H1 (cell line): Measurements from ENCODE around the gene SYNDIG1. TPM values are rescaled to one million over a fixed set of nuclear protein-coding genes. Genes with fewer than 3 reads are reported as not detected.

ENCODE experiments used
- CTCF ChIA-PET: fragments of 300-600 bp; sonication (Branson Sonifier 250); formaldehyde crosslinking; loops from one replicate; lab custom pipeline; 2021; ENCODE audit not compliant: partially characterized antibody; lab: Charles Lee
- POLR2A ChIA-PET: fragments of 300-600 bp; sonication (Branson Sonifier 250); formaldehyde crosslinking; loops from one replicate; lab custom pipeline; 2021; ENCODE audit warnings: inconsistent platforms; ENCODE audit not compliant: partially characterized antibody; lab: Charles Lee
- DNase-seq, 2 experiments: peaks; one replicate each; pipeline versions ENCODE4 v3.0.0 to v3.0.0-alpha.2; 2010 to 2022; ENCODE audit warnings: low spot score in 2 of 2, low read depth in 1 of 2, mixed read lengths in 1 of 2
- FAIRE-seq: peaks from 2 replicates; lab custom pipeline; 2011; peaks lifted over from hg19 to GRCh38; lab: Jason Lieb, UNC
- H2AFZ ChIP-seq: 2 replicates; pipeline ENCODE4 v1.8.1; 2012; ENCODE audit warnings: low read length, inconsistent platforms
- H2AK5ac ChIP-seq: 2 replicates; pipeline ENCODE4 v1.6.1; 2013; ENCODE audit warnings: low read depth, low read length
- H2BK120ac ChIP-seq: replicated peaks from 2 replicates; pipeline ENCODE3; 2013; ENCODE audit warnings: low read depth, low read length, inconsistent platforms
- H2BK12ac ChIP-seq: 2 replicates; pipeline ENCODE4 v1.6.1; 2013; ENCODE audit warnings: low read depth, low read length
- H2BK15ac ChIP-seq: 2 replicates; pipeline ENCODE4 v1.6.1; 2013; ENCODE audit warnings: low read length
- H2BK20ac ChIP-seq: 2 replicates; pipeline ENCODE4 v1.6.1; 2013; ENCODE audit warnings: low read length
- H2BK5ac ChIP-seq: 2 replicates; pipeline ENCODE4 v1.6.1; 2013; ENCODE audit warnings: low read depth, low read length
- H3K14ac ChIP-seq: 2 replicates; pipeline ENCODE4 v1.6.1; 2013; ENCODE audit warnings: inconsistent platforms; ENCODE audit not compliant: insufficient read length
- H3K18ac ChIP-seq: 2 replicates; pipeline ENCODE4 v1.6.1; 2013; ENCODE audit warnings: low read length; ENCODE audit errors: extremely low read depth
- H3K23ac ChIP-seq: 2 replicates; pipeline ENCODE4 v1.6.1; 2013; ENCODE audit warnings: inconsistent platforms; ENCODE audit not compliant: insufficient read length
- H3K23me2 ChIP-seq: 2 replicates; pipeline ENCODE4 v1.6.1; 2013; ENCODE audit warnings: low read depth, low read length
- H3K27ac ChIP-seq: 2 replicates; pipeline ENCODE4 v1.6.1; 2011; ENCODE audit warnings: low read depth, low read length, inconsistent platforms
- H3K27me3 ChIP-seq, 4 experiments: replicated peaks in 1 of 4; 1 replicate in 1 of 4; 2 replicates in 3 of 4; pipeline versions ENCODE4 v1.6.1 to v1.8.1; 2011 to 2013; ENCODE audit warnings: low read length in 3 of 4, mild to moderate bottlenecking in 3 of 4, inconsistent platforms in 2 of 4, mixed read lengths in 2 of 4, moderate library complexity in 1 of 4; ENCODE audit not compliant: control insufficient read depth in 3 of 4, insufficient read depth in 3 of 4; ENCODE audit errors: extremely low read depth in 1 of 4
- H3K36me3 ChIP-seq, 4 experiments: 2 replicates each; pipeline versions ENCODE4 v1.6.1 to v1.8.1; 2011 to 2013; ENCODE audit warnings: mild to moderate bottlenecking in 4 of 4, low read length in 3 of 4, moderate library complexity in 2 of 4, control low read depth in 1 of 4, inconsistent platforms in 1 of 4; ENCODE audit not compliant: insufficient read depth in 4 of 4, control insufficient read depth in 2 of 4
- H3K4ac ChIP-seq: replicated peaks from 2 replicates; pipeline ENCODE3; 2013; ENCODE audit warnings: low read length, low read depth, mixed read lengths, inconsistent platforms; ENCODE audit not compliant: insufficient read length
- H3K4me1 ChIP-seq, 4 experiments: replicated peaks in 1 of 4; 1 replicate in 1 of 4; 2 replicates in 3 of 4; pipeline versions ENCODE4 v1.6.1 to v1.8.1; 2011 to 2013; ENCODE audit warnings: low read length in 3 of 4, inconsistent platforms in 2 of 4, mixed read lengths in 1 of 4; ENCODE audit not compliant: insufficient read depth in 4 of 4, control insufficient read depth in 3 of 4
- H3K4me2 ChIP-seq, 2 experiments: 2 replicates each; pipeline versions ENCODE4 v1.6.1 to v1.8.1; 2011 to 2013; ENCODE audit warnings: low read depth in 2 of 2, low read length in 2 of 2, control low read depth in 1 of 2, inconsistent platforms in 1 of 2, mild to moderate bottlenecking in 1 of 2; ENCODE audit not compliant: insufficient read depth in 1 of 2
- H3K4me3 ChIP-seq, 4 experiments: fragments of 200-600, 300-600 bp in 1 of 4; sonication (generic), shearing (Covaris generic), sonication (Bioruptor Twin) in 1 of 4; 2 replicates each; pipeline versions ENCODE4 v1.5.1 to v1.8.1; 2011 to 2016; ENCODE audit warnings: low read length in 4 of 4, low read depth in 3 of 4, control low read depth in 2 of 4, inconsistent platforms in 2 of 4, mild to moderate bottlenecking in 2 of 4, mixed read lengths in 1 of 4, moderate library complexity in 1 of 4; ENCODE audit not compliant: insufficient read depth in 2 of 4; ENCODE audit errors: extremely low read depth in 1 of 4
- H3K56ac ChIP-seq: replicated peaks from 2 replicates; pipeline ENCODE3; 2013; ENCODE audit warnings: low read depth, mild to moderate bottlenecking, mixed read lengths, low read length, inconsistent platforms; ENCODE audit not compliant: insufficient read length
- H3K79me1 ChIP-seq: 2 replicates; pipeline ENCODE4 v1.6.1; 2013; ENCODE audit warnings: low read depth, low read length, control low read depth
- H3K79me2 ChIP-seq, 2 experiments: 2 replicates each; pipeline versions ENCODE4 v1.6.1 to v1.8.1; 2012 to 2013; ENCODE audit warnings: low read length in 2 of 2, mild to moderate bottlenecking in 2 of 2, inconsistent platforms in 1 of 2; ENCODE audit not compliant: insufficient read depth in 2 of 2, control insufficient read depth in 1 of 2
- H3K9ac ChIP-seq, 4 experiments: replicated peaks in 1 of 4; 1 replicate in 1 of 4; 2 replicates in 3 of 4; pipeline versions ENCODE4 v1.6.1 to v1.8.1; 2011 to 2013; ENCODE audit warnings: low read depth in 3 of 4, low read length in 3 of 4, control low read depth in 2 of 4, mild to moderate bottlenecking in 2 of 4, moderate library complexity in 2 of 4, inconsistent platforms in 1 of 4; ENCODE audit errors: extremely low read depth in 1 of 4
- H3K9me3 ChIP-seq, 2 experiments: 2 replicates each; pipeline versions ENCODE4 v1.6.1 to v1.8.1; 2012 to 2013; ENCODE audit warnings: mild to moderate bottlenecking in 2 of 2, moderate library complexity in 2 of 2, control low read depth in 1 of 2, inconsistent platforms in 1 of 2, low read depth in 1 of 2, low read length in 1 of 2, mixed read lengths in 1 of 2; ENCODE audit not compliant: insufficient read depth in 2 of 2
- H4K20me1 ChIP-seq, 2 experiments: replicated peaks in 1 of 2; 2 replicates each; pipeline versions ENCODE3 to v1.8.1; 2011 to 2013; ENCODE audit warnings: inconsistent platforms in 2 of 2, low read length in 2 of 2, mild to moderate bottlenecking in 1 of 2; ENCODE audit not compliant: insufficient read depth in 2 of 2, control insufficient read depth in 1 of 2
- H4K5ac ChIP-seq: 2 replicates; pipeline ENCODE4 v1.6.1; 2013; ENCODE audit warnings: low read length, low read depth, mixed read lengths, inconsistent platforms; ENCODE audit not compliant: insufficient read length
- H4K8ac ChIP-seq: 2 replicates; pipeline ENCODE4 v1.8.0; 2013; ENCODE audit warnings: mild to moderate bottlenecking, moderate library complexity, low read length, inconsistent platforms; ENCODE audit not compliant: insufficient read depth; ENCODE audit errors: extremely low read depth
- H4K91ac ChIP-seq: replicated peaks from 2 replicates; pipeline ENCODE3; 2013; ENCODE audit warnings: low read length, mixed read lengths, inconsistent platforms; ENCODE audit not compliant: insufficient read length
- BACH1 ChIP-seq: IDR thresholded peaks from 2 replicates; pipeline ENCODE4 v1.6.1; 2012; ENCODE audit warnings: low read length, improper control_type of control experiment
- EGR1 ChIP-seq: IDR thresholded peaks from 2 replicates; pipeline ENCODE4 v1.6.1; 2011; ENCODE audit warnings: low read depth, low read length, borderline replicate concordance
- EZH2 ChIP-seq: fragments of 200-600 bp; sonication (generic); IDR thresholded peaks from 2 replicates; pipeline ENCODE4 v1.7.1; 2012; ENCODE audit warnings: low read depth, mild to moderate bottlenecking, moderate library complexity, low read length, inconsistent platforms; ENCODE audit not compliant: severe bottlenecking
- FOSL1 ChIP-seq: IDR thresholded peaks from 2 replicates; pipeline ENCODE4 v1.6.1; 2011; ENCODE audit warnings: mild to moderate bottlenecking, low read depth, low read length, moderate library complexity; ENCODE audit not compliant: insufficient read depth
- JUN ChIP-seq: IDR thresholded peaks from 2 replicates; pipeline ENCODE4 v1.6.1; 2011; ENCODE audit warnings: low read depth, mild to moderate bottlenecking, improper control_type of control experiment, low read length
- PHF8 ChIP-seq: fragments of 200-600 bp; sonication (generic); conservative IDR thresholded peaks from 2 replicates; pipeline ENCODE4 v1.7.1; 2012; ENCODE audit warnings: low read depth, mild to moderate bottlenecking, inconsistent platforms, low read length, moderate library complexity
- POU5F1 ChIP-seq: IDR thresholded peaks from 2 replicates; pipeline ENCODE4 v1.6.1; 2011; ENCODE audit warnings: low read depth, mild to moderate bottlenecking, low read length, moderate library complexity
- SIN3A ChIP-seq, 2 experiments: IDR thresholded peaks in 1 of 2; conservative IDR thresholded peaks in 1 of 2; 2 replicates each; pipeline ENCODE4 v1.6.1; 2011 to 2012; ENCODE audit warnings: low read length in 2 of 2, improper control_type of control experiment in 1 of 2, low read depth in 1 of 2, mild to moderate bottlenecking in 1 of 2
- TBP ChIP-seq: IDR thresholded peaks from 2 replicates; pipeline ENCODE4 v1.6.1; 2011; ENCODE audit warnings: low read depth, low read length, improper control_type of control experiment
- WGBS, 2 experiments: shearing (Covaris generic) in 1 of 2; methylation state at CpG; one replicate each; pipeline versions ENCODE4 v1.1.6 to v1.1.7; 2013 to 2015; ENCODE audit warnings: low lambda C conversion rate in 2 of 2, mixed read lengths in 2 of 2, inconsistent platforms in 1 of 2, low coverage in 1 of 2, missing lambda C conversion rate in 1 of 2; ENCODE audit not compliant: insufficient replicate concordance in 2 of 2, insufficient coverage in 1 of 2, insufficient read length in 1 of 2; ENCODE audit errors: extremely low coverage in 1 of 2, missing lambda C conversion rate in 1 of 2; 5-methylcytosine and 5-hydroxymethylcytosine counted together
- polyA plus RNA-seq, 7 experiments: library from polyadenylated mRNA; depleted of rRNA in 3 of 7; stranded (reverse) in 5 of 7; unstranded in 2 of 7; fragments of >200 nt in 5 of 7; fragments of 200-250 nt in 2 of 7; gene quantifications; 1 replicate in 5 of 7; 2 replicates in 1 of 7; 4 replicates in 1 of 7; pipeline versions ENCODE4 v1.2.1 to v1.2.3, GENCODE V29; 2011 to 2013; ENCODE audit warnings: missing spikeins in 2 of 7, mixed read lengths in 2 of 7
- total RNA-seq: library from RNA; stranded (reverse); fragmentation: NEBNext Ultra II Directional; extraction: Animal tissue kit (Norgen Biotek cat#: 25700); gene quantifications from 2 replicates; pipeline ENCODE4 v1.2.1, GENCODE V29; 2021
- TF ChIP-seq, protein P1 (sequence below): IDR thresholded peaks from 2 replicates; pipeline ENCODE4 v1.6.1; 2012; ENCODE audit warnings: low read length, inconsistent platforms

The SYNDIG1 gene
- total and polyA plus RNA-seq, 2 of the 8 experiments (the other 6 are each of a cell fraction or from before 2014, with no cell fraction given) = 6.5 to 7.8 TPM

DNA sequence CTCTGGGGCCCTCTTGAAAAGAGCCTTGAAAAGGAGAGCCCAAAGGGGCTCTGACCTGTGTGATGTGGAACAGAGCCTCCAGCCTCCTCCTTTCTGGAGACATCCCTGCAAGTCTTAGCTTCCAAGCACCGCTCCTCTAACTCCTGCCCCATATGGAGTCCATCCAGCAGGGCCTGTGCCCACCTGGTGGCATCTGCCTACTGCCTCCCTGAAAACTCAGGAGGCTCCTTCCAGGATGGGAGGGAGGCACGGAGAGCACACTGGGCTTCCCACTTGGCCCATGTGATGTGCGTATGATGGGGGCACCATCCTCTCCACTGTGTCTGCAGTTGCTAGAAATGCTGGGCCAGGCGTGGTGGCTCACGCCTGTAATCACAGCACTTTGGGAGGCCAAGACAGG is 98.1 kb downstream of the SYNDIG1 start:
- Histone ChIP-seq H3K4me1 (no peaks in the 10 kb centered on the region), H3K18ac (no peak overlapping the region), H3K27ac (no peak overlapping the region), H3K56ac (no peak overlapping the region), H3K79me2 (no peaks in the 10 kb centered on the region), H3K14ac (no peak overlapping the region), H4K5ac (no peak overlapping the region), H3K23me2 (no peaks in the 10 kb centered on the region), H4K8ac (no peak overlapping the region), H3K27me3 (no peaks in the 10 kb centered on the region), H3K4me3 (no peak overlapping the region), H3K79me1 (no peaks in the 10 kb centered on the region; the same call in 1 of the 2 replicates), H3K9ac (no peak overlapping the region), H3K9me3 (no peaks in the 10 kb centered on the region; a peak in 1 of 4 replicates), H4K91ac (no peak overlapping the region), H2AFZ (no peak overlapping the region), H2BK5ac (no peak overlapping the region), H2BK12ac (no peak overlapping the region), H4K20me1 (peaks cover 1 to 2% of the 10 kb centered on the region in 2 experiments), H2BK120ac (no peak overlapping the region), H2BK15ac (no peak overlapping the region), H2BK20ac (no peak overlapping the region), H3K23ac (no peak overlapping the region), H3K36me3 (peaks cover 0 to 9% (median 0%) of the 10 kb centered on the region in 4 experiments; a peak in 2 of 8 replicates), H3K4ac (no peak overlapping the region)
- ChIA-PET POLR2A (no interaction called here), CTCF (no interaction called here)
- DNase-seq = no peak
- no peak for FAIRE-seq
- WGBS, 2 experiments = 83% methylated on average over 5 of the region's 5 CpGs; no CpG with 5 or more reads in 1 of the 2 experiments
- no peak for TF ChIP-seq EZH2
- TF ChIP-seq TBP = no peak
- TF ChIP-seq FOSL1 = no peak
- TF ChIP-seq POU5F1 = no peak
- TF ChIP-seq JUN = no peak
- TF ChIP-seq PHF8 = no peak
- no peak for TF ChIP-seq BACH1
- TF ChIP-seq, protein P1, sequence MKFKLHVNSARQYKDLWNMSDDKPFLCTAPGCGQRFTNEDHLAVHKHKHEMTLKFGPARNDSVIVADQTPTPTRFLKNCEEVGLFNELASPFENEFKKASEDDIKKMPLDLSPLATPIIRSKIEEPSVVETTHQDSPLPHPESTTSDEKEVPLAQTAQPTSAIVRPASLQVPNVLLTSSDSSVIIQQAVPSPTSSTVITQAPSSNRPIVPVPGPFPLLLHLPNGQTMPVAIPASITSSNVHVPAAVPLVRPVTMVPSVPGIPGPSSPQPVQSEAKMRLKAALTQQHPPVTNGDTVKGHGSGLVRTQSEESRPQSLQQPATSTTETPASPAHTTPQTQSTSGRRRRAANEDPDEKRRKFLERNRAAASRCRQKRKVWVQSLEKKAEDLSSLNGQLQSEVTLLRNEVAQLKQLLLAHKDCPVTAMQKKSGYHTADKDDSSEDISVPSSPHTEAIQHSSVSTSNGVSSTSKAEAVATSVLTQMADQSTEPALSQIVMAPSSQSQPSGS = no peak
- no peak for TF ChIP-seq EGR1
- TF ChIP-seq SIN3A (conservative IDR thresholded peaks at IDR 0.05 in 1 of 2, IDR thresholded peaks at IDR 0.05 in 1 of 2; ENCODE audit: low read depth in 1 of 2, low read length in 2 of 2) = no peak
- TF ChIP-seq, all 59 proteins: peak for 0
- Histone ChIP-seq H2AK5ac (no peak overlapping the region), H3K4me2 (no peak overlapping the region)
